Smooth muscle cell (in vitro differentiated cells): ENCODE results near the gene TEC. TPM values are rescaled to one million over a fixed set of nuclear protein-coding genes. Genes with fewer than 3 reads are reported as not detected.

Experiments
- DNase-seq: peaks from one replicate; lab custom pipeline; 2025; ENCODE audit not compliant: unreplicated experiment; lab: John Stamatoyannopoulos, UW
- H2AFZ ChIP-seq: fragments of 200-600 bp; sonication (generic); 2 replicates; pipeline ENCODE4 v1.6.0; 2016; ENCODE audit warnings: antibody characterized with exemption, low read depth, mild to moderate bottlenecking
- H3F3A ChIP-seq: fragments of 200-600 bp; sonication (generic); 2 replicates; pipeline ENCODE4 v1.6.0; 2017; ENCODE audit warnings: antibody characterized with exemption, low read depth
- H3K27ac ChIP-seq: fragments of 200-600 bp; sonication (generic); 2 replicates; pipeline ENCODE4 v1.5.1; 2016; ENCODE audit warnings: low read depth, mild to moderate bottlenecking
- H3K27me3 ChIP-seq: fragments of 200-600 bp; sonication (generic); 2 replicates; pipeline ENCODE4 v1.6.1; 2016; ENCODE audit warnings: low read depth, mild to moderate bottlenecking
- H3K36me3 ChIP-seq: fragments of 200-600 bp; sonication (generic); 2 replicates; pipeline ENCODE4 v1.5.1; 2016; ENCODE audit warnings: low read depth
- H3K4me1 ChIP-seq: fragments of 200-600 bp; sonication (generic); 2 replicates; pipeline ENCODE4 v1.5.1; 2016; ENCODE audit warnings: low read depth
- H3K4me2 ChIP-seq: fragments of 200-600 bp; sonication (generic); 2 replicates; pipeline ENCODE4 v1.6.0; 2016; ENCODE audit warnings: mild to moderate bottlenecking
- H3K4me3 ChIP-seq: fragments of 200-600 bp; sonication (generic); 2 replicates; pipeline ENCODE4 v1.5.1; 2016; ENCODE audit warnings: mild to moderate bottlenecking
- H3K79me2 ChIP-seq: fragments of 200-600 bp; sonication (generic); 2 replicates; pipeline ENCODE4 v1.6.0; 2016; ENCODE audit warnings: low read depth, mild to moderate bottlenecking
- H3K9ac ChIP-seq: fragments of 200-600 bp; sonication (generic); 2 replicates; pipeline ENCODE4 v1.6.0; 2016; ENCODE audit warnings: low read depth
- H3K9me3 ChIP-seq: fragments of 200-600 bp; sonication (generic); replicated peaks from 2 replicates; pipeline ENCODE4 v1.5.1; 2016; ENCODE audit warnings: low read depth
- H4K20me1 ChIP-seq: fragments of 200-600 bp; sonication (generic); 2 replicates; pipeline ENCODE4 v1.6.0; 2016; ENCODE audit warnings: low read depth
- CTCF ChIP-seq: fragments of 200-600 bp; sonication (generic); IDR thresholded peaks from 2 replicates; pipeline ENCODE4 v1.5.1; 2017; ENCODE audit warnings: borderline replicate concordance, mild to moderate bottlenecking, antibody characterized with exemption; ENCODE audit not compliant: insufficient read depth, poor library complexity, severe bottlenecking
- WGBS: methylation state at CpG from one replicate; pipeline ENCODE4 v1.1.7; 2016; ENCODE audit warnings: low lambda C conversion rate; 5-methylcytosine and 5-hydroxymethylcytosine counted together
- polyA plus RNA-seq: library from polyadenylated mRNA; unstranded; fragments of >200 nt; fragmentation: Nextera tagmentation; extraction: Ambion mirVana; gene quantifications from 2 replicates; pipeline ENCODE4 v1.2.1, GENCODE V29; 2016
- total RNA-seq: library from RNA; depleted of rRNA; stranded (reverse); fragments of >200 nt; gene quantifications from 2 replicates; pipeline ENCODE4 v1.2.3, GENCODE V29; 2014

Gene TEC
- total and polyA plus RNA-seq, 2 experiments from 2014 or later, result 0.14 to 1.8 TPM

GRCh38 chr4:48254381-48255071 lies 15.1 kb downstream of the TEC start:
- WGBS, result 88% methylated on average over 6 of the region's 6 CpGs
- no peak overlapping the region for H2AFZ ChIP-seq
- H3K79me2 ChIP-seq, result no peaks in the 10 kb centered on the region
- DNase-seq, result no peak
- no peaks in the 10 kb centered on the region for H3K9me3 ChIP-seq
- H3K4me3 ChIP-seq, result no peak overlapping the region
- no peak for TF ChIP-seq CTCF
- H3K9ac ChIP-seq, result no peak overlapping the region
- H3K36me3 ChIP-seq, result no peaks in the 10 kb centered on the region
- no peaks in the 10 kb centered on the region for H3F3A ChIP-seq
- H3K27ac ChIP-seq, result no peak overlapping the region
- no peaks in the 10 kb centered on the region for H4K20me1 ChIP-seq
- no peaks in the 10 kb centered on the region for H3K27me3 ChIP-seq
- no peaks in the 10 kb centered on the region for H3K4me1 ChIP-seq
- H3K4me2 ChIP-seq, result no peak overlapping the region

GRCh38 chr4:48252313-48252712 lies 17.3 kb downstream of the TEC start:
- Histone ChIP-seq H3F3A (no peaks in the 10 kb centered on the region), H4K20me1 (no peaks in the 10 kb centered on the region), H2AFZ (no peak overlapping the region), H3K9ac (no peak overlapping the region), H3K27me3 (no peaks in the 10 kb centered on the region), H3K79me2 (no peaks in the 10 kb centered on the region), H3K4me3 (no peak overlapping the region), H3K9me3 (no peaks in the 10 kb centered on the region), H3K4me2 (no peak overlapping the region), H3K4me1 (no peaks in the 10 kb centered on the region), H3K27ac (no peak overlapping the region), H3K36me3 (no peaks in the 10 kb centered on the region)
- DNase-seq, result no peak
- no peak for TF ChIP-seq CTCF

- DNase-seq, result no peak
- no peaks in the 10 kb centered on the region for H3K9me3 ChIP-seq
- no peaks in the 10 kb centered on the region for H3K27me3 ChIP-seq
- TF ChIP-seq CTCF, result no peak
- no peak overlapping the region for H3K9ac ChIP-seq
- H4K20me1 ChIP-seq, result no peaks in the 10 kb centered on the region
- H3K4me1 ChIP-seq, result no peaks in the 10 kb centered on the region
- no peak overlapping the region for H3K4me2 ChIP-seq
- H3K4me3 ChIP-seq, result no peak overlapping the region
- WGBS, result 92% methylated on average over 2 of the region's 2 CpGs
- no peaks in the 10 kb centered on the region for H3F3A ChIP-seq
- no peak overlapping the region for H2AFZ ChIP-seq
- no peak overlapping the region for H3K27ac ChIP-seq
- no peaks in the 10 kb centered on the region for H3K36me3 ChIP-seq
- no peaks in the 10 kb centered on the region for H3K79me2 ChIP-seq
These were observed 18.7 kb downstream of the TEC start for GRCh38 chr4:48250980-48251379.

- 97% methylated on average over 4 of the region's 4 CpGs for whole genome bisulfite sequencing
- no peak for TF ChIP-seq CTCF
These were observed 19.3 kb downstream of the TEC start for GRCh38 chr4:48250343-48250742.

More at GRCh38 chr4:48250343-48250742, 19.3 kb downstream of the TEC start:
- H3F3A ChIP-seq, result no peaks in the 10 kb centered on the region
- no peak overlapping the region for H3K9ac ChIP-seq
- DNase-seq, result no peak
- no peaks in the 10 kb centered on the region for H3K79me2 ChIP-seq
- no peak overlapping the region for H3K4me3 ChIP-seq
- H4K20me1 ChIP-seq, result no peaks in the 10 kb centered on the region
- H3K4me2 ChIP-seq, result no peak overlapping the region
- no peak overlapping the region for H3K27ac ChIP-seq
- no peaks in the 10 kb centered on the region for H3K27me3 ChIP-seq
- no peaks in the 10 kb centered on the region for H3K4me1 ChIP-seq
- H3K9me3 ChIP-seq, result no peaks in the 10 kb centered on the region
- no peaks in the 10 kb centered on the region for H3K36me3 ChIP-seq
- no peak overlapping the region for H2AFZ ChIP-seq
